Activated CD4-positive, alpha-beta T cell treated with anti-CD3 and anti-CD28 coated beads for 1 hour (primary cell): Measurements from ENCODE around the gene ZNF425.
"Not testable (repeated sequence)": the region's sequence is repeated elsewhere in the genome, so short reads cannot be mapped to it uniquely, and the experiment has no call there.

ENCODE experiments used
- DNase-seq: peaks from one replicate; pipeline ENCODE4 v3.0.0-alpha.2; 2020

Gene ZNF425

DNA sequence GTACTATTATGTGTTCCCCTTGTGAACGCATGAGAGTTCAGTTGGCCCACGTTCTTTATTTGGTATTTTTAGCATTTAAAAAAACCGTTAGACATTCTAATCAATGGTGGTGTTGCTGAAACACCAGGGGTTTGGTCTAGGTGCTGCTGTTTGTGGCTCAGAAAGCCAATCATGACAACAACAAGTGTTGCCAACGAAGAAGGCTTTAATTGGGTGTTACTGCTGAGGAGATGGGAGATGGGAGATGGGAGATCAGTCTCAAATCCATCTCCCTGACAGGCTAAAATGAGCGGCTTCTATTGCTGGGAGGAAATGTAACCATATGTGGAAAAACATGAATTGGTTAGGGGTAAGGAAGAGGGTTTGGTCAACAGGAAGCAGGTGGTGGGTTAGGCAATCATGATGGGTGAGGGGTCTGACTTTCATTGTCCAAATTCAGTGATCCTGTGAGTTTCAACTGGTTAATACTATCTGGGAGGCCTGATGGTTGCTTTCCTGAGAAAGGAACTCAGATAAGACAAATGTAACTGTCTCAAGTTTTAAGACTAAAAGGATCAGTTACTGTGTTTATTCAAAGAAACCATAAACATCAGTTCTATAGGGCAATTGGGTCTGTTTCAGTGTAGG is 4.6 kb upstream of the ZNF425 start:
- DNase-seq = no peak

DNA sequence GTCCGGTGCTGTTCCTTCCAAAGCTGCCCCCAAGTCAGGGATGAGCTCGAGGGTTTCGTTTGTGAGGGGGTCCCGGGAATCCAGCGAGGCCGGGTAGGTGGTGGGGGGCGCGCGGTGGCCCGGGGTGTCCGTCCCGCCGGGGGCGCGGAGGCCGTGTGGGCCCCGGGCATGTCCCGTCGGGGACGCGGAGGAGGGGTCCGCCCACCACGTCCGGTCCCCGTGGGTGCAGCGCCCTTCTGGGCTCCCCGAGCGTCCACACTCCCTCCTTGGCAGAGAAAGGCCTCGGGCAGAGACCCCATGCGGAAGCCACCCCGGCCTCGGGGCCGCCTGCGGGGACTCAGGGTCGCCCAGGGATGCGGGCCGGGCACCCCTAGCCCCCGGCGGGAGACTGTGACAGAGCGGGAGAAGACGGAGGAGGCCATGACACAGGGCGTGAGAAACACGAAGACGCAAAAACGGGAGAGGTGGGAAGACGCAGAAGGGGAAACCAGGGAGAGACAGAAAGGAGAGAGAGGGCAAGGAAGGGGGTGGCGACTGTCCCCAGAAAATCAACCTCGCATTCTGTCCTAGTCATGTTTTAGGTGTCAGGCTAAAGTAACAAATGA is 640 bp upstream of the ZNF425 start:
- DNase-seq = peak; percentile 39

DNA sequence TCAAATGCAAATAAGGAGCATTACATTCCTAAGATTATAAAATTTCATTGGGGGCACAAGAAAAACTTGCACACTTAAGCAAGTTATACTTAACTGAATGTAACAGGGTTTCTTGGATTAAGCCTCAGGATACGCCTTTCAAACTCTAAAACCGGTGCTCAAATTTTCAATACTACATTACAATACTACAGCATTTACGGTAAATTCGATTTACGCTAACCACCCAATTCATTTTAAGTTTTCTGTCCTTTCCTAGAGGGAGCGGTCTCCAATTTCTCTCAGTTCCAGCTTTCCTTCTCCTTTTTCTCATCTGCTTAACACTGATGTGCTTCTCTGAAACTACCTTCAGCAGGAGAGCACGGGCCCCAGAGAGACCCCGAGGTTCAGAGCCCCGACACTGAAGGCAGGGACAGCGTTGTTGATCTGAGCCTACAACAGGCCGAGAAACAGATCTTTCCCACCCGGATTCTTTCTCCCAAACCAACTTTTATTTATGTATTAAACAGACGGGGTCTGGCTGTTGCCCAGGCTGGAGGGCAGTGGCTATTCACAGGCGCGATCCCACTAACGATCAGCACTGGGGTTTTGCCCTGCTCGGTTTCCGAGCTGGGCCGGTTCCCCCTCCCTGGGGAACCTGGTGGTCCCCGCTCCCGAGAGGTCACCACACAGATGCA is 798 bp downstream of the ZNF425 start:
- DNase-seq = no peak

DNA sequence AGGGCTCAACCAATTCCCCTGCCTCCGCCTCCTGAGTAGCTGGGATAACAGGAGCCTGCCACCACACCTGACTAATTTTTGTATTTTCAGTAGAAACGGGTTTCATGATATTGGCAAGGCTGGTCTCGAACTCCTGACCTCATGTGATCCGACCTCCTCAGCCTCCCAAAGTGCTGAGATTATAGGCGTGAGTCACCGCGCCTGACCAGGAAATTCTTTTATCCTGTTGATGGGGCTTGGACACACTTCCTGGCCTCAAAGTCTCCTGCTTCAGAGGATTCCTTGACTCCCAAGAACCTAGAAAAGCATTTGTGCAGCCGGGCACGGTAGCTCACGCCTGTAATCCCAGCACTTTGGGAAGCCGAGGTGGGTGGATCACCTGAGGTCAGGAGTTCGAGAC is 16.2 kb downstream of the ZNF425 start:
- no peak for DNase-seq

DNA sequence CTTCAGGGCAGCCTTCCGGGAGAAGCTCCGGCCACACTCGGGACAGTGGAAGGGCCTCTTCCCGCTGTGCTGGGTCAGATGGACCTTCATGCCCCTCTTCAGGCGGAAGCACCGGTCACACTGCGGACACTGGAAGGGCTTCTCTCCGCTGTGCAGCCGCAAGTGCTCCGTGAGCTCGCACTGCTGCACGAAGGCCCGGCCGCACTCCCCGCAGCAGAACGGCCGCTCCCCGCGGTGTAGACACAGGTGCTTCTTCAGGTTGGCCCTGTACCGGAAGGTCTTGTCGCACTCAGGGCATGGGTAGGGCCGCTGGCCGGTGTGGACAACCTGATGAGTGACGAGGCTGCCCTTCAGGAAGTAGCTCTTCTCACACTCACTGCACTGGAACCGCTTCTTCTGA is 21.4 kb downstream of the ZNF425 start:
- DNase-seq = no peak

DNA sequence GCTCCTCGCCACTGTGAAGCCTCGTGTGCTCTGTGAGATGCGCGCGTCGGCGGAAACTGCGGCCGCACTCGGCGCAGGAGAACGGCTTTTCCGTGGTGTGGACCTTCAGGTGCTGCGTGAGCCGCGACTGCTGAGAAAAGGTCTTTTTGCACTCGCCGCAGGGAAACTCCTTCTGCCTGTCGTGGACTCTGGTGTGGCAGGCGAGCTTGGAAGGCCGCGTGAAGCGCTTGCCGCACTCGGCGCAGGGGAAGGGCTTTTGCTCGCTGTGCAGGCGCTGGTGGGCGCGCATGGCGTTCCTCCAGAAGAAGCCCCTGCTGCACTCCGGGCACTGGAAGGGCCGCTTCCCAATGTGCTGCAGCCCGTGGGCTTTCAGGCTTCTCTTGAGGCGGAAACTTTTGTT is 21.9 kb downstream of the ZNF425 start:
- DNase-seq = no peak

DNA sequence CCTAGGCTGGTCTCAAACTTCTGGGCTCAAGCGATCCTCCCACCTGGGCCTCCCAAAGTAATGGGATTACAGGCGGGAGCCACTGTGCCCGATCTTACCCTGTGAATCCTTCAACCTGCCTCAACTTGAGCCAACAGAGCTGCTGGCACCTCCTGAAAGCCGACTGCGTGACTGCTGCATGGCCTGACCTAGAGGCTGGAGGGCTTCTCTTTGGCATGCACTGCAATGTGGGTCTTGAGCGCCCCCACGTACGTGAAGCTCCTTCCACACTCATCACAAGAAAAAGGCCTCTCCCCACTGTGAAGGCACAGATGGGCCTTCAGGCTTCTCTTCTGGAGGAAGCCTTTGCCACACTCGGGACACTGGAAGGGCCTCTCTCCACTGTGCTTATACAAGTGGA is 22.7 kb downstream of the ZNF425 start:
- DNase-seq = no peak

DNA sequence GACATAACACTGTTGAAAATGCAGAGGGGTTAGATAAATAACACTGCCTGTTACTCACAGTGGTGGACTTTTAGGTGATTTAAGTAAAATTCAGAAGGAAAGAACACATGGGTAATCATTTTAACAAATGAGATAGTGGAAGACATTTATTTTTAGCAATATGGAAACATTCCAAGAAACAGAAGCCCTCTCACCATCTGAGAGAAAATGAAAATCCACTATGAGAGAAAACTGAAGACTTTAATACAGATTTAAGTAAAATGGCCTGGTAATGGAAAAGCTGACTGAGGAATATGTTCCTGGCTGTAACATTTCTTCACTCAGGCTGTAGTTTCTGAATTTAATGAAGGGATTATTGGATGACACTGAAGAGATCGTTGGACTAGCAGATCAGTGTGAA is 23.5 kb downstream of the ZNF425 start:
- DNase-seq = no peak

DNA sequence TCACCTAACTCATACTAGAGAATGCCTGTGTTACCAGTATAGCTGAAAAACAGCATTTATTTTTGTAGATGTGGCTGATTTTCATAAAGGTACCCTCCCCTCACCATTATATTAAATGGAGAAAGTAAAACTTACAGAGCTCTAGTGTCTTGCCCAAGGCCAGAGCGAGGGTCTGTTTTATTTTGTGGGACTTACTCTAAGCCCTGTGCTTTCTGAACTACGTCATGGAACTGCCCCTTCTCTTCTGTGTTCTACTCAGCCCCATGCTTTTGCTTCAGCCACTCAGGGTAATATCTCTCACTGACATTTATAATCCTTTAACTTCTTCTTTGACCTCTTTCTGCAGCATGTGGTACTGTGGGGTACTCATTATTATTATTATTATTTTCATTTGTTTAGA is 25.3 kb downstream of the ZNF425 start:
- no peak for DNase-seq

DNA sequence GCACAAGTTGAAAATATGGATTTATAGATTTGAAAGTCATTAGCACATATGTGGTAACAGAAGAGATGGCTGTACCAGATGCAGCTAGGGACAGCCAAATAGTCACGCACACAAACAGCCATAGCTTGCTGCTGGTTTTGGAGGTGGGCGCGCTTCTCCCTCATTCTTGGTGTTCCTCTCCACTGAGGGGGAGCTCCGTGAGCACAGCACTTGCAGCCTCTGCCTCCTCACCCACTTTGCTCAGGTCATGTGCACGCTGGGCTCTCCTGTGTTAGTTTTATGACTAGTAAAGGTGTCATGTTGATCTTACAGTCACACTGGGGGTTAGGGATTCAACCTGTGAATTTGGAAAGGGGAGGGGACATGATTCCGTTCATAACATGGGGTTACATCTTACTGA is 27.1 kb downstream of the ZNF425 start:
- DNase-seq = no peak

DNA sequence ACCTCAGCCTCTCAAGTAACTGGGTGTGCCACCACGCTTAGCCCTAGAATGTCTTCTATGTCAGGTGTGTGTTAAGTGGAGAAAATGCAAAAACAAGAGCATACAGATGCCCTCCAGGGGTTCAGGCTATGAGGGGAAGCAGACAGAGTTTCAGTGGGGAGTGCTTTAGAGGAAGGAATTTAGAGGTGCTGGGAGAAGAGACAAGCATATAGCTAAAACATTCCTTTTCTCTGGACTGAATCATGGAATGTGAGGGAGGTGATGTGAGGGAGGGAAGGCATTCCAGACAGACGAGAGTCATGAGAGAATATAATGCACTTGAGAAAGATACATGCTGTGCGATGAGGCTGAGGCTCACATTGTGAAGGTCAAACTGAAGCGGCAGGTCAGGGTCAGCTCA is 29.0 kb downstream of the ZNF425 start:
- DNase-seq = no peak

DNA sequence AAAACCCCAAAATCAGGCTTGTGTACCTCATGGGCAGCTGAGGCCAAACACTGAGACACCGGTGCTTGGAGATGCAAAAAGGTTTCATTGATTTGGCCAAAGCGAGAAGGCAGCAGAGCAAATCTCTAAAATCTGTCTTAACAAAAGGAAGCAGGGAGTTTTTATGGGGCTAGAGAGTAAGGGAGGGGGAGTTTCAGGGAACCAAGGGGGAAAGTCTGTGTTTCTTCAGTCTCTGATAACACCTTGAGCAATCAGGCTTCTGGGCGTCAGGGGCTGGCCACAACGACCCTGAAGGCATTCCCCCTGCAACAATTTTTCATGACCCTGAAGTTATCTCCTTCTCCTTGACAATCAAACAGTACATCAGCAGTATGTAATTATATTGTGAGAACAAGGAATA is 32.9 kb downstream of the ZNF425 start:
- no peak for DNase-seq

DNA sequence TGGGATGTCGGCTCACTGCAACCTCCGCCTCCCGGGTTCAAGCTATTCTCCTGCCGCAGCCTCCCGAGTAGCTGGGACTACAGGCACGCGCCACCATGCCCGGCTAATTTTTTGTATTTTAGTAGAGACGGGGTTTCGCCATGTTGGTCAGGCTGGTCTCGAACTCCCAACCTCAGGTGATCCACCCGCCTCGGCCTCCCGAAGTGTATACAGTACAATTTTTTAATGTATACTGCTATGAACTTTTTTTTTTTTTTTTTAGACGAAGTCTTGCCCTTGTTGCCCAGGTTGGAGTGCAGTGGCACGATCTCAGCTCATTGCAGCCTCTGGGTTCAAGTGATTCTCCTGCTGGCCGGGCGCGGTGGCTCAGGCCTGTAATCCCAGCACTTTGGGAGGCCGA is 33.9 kb downstream of the ZNF425 start:
- not testable (repeated sequence) for DNase-seq

DNA sequence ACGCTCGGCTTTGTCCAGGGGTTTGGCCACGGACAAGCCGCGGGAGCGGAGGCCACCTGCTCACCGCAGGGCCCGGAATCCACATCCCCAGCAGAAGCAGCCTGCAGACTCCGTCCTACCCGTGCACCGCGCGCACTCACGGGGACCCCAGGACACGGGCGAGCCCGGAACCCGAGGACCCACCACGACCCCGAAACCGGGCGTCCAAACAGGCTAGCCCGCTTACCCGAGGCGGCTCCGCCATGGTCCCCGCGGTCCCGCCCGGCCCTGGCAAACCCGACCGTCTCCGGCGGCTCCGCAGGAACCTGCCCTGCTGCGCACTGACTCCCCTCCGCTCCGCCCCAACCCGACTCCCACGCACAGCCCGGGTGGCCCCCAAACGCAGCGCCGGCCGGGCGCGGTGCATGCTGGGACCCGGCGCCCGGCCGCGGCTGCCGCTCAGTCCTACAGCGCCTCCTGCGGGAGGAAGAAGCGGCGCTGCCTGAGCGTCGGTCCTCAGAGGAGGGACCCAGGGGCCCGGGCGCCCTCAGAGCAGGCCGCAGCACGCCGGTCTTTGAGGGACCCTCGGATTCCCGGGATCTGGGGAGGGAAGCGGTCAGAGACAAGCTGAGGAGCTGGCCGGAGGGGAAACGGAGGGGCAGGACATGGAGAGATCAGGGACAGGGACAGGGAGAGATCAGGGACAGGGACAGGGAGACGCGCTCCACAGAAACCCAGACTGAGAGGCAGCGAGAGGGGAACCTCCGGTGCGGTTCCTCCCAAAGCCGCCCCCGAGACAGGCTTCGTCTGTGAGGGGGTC is 35.5 kb downstream of the ZNF425 start, which contains the start of gene ZNF786:
Gene ZNF786, minus strand, starts transcription at position 322 of the 799 bp plus-strand sequence. Its CDS starts 78 bp downstream, at position 244.
- peak; percentile 89 for DNase-seq

DNA sequence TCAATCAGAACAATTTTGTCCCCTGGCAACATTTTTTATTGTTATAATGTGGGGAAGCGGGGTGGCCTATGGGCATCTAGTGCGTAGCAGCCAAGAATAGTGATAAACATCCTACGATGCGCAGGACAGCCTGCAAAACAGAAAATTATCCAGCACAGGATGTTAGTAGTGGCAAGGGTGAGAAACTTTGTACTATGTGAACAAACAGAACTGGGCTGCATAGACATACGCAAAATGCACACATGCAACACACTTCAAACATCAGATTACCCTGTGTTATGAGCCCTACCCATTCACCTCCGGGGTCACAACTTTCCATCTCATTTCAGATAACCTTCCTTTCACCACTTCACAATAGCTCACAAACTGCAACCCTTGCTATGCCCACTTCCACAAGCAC is 38.7 kb downstream of the ZNF425 start:
- no peak for DNase-seq

DNA sequence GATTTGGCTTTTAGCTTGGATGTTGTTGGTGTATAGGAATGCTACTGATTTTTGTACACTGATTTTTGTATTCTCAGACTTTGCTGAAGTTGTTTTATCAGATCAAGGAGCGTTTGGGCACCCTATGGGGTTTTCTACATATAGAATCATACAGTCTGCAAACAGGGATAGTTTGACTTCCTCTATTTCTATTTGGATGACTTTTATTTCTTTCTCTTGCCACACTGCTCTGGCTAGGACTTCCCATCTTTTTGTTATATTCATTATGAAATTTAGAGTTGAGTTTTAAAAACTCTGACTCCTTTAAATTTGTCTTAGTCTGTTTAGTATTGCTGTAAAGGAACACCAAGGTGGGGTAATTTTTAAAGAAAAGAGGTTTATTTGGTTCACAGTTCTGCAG is 40.3 kb downstream of the ZNF425 start:
- DNase-seq = no peak

DNA sequence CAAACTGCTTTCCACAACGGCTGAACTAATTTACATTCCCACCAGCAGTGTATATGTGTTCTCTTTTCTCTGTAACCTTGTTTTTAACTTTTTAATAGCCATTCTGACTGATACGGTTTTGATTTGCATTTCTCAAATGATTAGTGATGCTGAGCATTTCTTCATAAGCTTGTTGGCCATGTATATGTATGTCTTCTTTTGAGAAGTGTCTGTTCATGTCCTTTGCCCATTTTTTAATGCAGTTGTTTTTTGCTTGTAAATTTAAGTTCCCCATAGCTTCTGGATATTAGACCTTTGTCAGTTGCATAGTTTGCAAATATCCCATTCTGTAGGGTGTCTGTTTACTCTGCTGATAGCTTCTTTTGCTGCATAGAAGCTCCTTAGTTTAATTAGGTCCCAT is 41.7 kb downstream of the ZNF425 start:
- DNase-seq = no peak

DNA sequence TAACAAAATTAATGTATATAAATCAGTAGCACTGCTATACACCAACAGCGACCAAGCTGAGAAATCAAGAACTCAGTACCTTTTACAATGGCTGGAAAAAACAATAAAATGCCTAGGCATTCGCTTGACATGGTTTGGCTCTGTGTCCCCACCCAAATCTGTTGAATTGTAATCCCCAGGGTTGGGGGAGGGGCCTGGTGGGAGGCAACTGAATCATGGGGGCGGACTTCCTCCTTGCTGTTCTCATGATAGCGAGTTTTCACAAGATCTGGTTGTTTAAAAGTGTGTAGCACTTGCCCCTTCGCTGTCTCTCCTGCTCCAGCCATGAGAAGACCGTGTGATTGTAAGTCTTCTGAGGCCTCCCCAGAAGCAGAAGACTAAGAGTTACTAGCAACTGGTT is 44.2 kb downstream of the ZNF425 start:
- DNase-seq = no peak

DNA sequence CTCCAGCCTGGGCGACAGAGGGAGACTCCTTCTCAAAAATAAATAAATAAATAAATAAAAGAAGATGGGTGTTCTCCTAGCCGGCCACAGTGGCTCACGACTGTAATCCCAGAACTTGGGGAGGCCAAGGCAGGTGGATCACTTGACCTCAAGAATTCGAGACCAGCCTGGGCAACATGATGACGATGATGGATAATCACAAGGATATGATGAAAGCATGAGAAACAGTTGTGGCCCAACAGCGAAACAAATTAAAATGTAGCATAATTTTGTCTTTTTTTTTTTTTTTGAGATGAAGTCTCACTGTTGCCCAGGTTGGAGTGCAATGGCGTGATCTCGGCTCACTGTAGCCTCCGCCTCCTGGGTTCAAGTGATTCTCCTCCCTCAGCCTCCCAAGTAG is 48.5 kb downstream of the ZNF425 start:
- DNase-seq = no peak

DNA sequence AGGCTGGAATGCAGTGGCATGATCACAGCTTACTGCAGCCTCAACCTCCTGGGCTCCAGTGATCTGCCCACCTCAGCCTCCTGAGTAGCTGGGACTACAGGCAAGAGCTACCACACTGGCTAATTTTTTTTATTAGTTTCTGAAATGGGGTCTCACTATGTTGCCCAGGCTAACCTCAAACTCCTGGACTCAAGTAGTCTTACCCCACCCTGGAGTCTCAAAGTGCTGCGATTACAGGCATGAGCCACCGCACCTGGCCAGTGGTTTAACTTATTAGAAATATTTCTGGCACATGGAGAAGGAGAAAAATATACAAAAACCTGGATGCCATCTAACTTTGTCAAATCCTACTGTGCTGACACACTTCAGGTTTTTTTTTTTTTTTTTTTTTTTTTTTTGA is 50.8 kb downstream of the ZNF425 start:
- no peak for DNase-seq

DNA sequence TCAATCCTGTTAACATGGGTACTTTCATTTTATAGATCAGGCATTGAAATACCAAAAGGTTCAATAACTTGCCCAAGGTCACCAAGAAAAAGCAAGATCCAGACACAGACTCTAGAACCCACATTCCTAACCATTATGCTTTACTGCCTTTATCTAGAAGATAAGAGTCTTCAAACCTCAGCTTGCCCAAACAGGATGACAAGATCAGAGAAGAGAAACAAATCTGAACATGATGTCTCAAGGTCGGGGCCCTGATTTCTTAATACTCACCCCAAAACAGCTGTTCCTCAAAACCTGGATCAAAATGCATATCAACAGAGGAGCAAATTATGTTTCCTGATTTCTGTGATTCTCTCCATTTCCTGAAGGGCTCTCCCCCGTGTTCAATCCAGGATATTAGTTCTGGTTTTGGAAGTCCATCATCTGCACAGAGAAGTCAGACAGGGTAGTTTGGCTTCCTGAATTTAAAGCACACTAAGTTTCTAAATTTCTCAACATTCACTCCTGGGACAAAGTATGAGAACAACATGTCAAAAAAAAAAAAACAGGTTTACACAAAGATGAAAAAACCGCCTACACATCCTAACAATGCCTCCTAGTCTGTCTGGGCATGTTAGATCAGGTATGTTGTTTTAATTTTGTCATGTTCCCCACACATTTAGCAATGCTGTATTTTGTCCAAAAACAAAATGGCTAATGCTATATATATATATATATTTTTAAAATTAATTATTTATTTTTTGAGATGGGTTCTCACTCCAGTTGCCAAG is 51.8 kb downstream of the ZNF425 start:
- no peak for DNase-seq

DNA sequence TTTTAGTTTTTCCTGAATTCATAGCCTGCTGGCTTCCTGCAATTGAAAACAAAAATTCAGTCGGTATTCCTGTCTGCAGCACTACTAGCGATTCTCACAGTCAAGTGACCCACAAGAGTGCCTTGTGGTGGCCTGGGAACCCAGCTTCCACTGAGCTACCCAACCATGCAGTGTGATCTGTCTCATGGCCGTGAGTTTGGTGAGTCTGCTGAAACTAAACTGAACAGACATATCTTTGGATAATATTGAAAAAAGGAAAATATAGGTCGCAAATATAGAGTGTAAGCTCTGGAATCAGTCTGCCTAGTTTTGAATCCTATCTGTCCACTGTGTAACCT is 53.7 kb downstream of the ZNF425 start:
- DNase-seq = no peak
